Measurements from ENCODE around the gene CCDC92B. TPM values are rescaled to one million over a fixed set of nuclear protein-coding genes. Genes with fewer than 3 reads are reported as not detected.
A peak's percentile ranks its signal among the peaks of the same experiment; 100 is the strongest.

Gene CCDC92B
- total RNA-seq, 4 donors from 2014 or later, result 0.25 TPM; not detected in 3

DNA sequence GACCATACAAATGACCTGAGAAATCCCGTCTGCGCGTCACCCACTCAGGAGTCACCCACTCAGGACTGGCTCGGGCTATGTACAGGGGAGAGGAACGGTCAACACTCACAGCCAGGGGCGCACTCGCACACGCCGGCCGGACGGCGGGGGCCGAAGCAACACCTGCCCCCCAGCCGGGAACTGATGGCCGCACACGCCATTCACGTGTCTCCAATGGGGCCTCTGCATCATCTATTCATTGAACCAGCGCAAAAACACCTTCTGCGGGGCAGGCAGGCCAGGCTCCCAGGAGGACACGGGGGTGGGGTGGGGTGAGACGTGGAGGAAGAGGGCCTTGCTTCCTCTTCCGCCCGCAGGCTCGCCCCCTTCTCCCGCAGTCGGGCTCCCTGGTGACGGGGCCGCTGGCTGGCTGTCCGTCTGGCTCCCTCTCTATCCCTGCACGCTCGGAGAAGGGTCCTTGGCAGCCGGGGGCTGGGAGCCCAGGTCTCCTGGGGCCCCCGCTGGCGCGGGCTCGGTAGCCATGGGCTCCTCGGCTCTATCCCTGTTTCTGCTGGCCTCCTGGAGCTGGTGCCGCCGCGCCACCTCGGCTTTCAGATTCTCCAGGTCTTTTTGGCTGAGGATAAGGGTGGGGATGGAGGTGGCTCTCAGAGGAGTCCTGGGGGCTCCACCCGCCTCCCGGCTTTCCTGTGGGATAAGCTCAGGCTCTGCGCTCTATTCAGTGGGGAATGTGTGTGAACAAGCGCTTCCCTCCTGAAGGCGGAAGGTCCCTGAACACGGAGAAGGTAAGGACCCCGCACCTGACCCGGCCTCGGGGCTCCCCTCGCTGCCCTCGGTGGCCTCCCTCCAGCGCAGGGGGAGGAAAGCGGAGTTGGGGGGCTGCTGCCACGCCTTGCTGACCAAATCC is 59.0 kb downstream of the CCDC92B start:
- Histone ChIP-seq H3K4me3 (replicated peaks in 1 of 3) (no peak overlapping the region), H3K27ac (peak overlapping the region; percentile 95 to 99 (median 97)), H3K9me3 (no peaks in the 10 kb centered on the region), H3K36me3 (peaks cover 27 to 37% of the 10 kb centered on the region in 2 donors), H3K4me1 (peaks cover 40 to 47% of the 10 kb centered on the region in 2 donors), H3K27me3 (no peaks in the 10 kb centered on the region)
- no peak for TF ChIP-seq POLR2A (IDR thresholded peaks at IDR 0.05)
- TF ChIP-seq, protein P1, sequence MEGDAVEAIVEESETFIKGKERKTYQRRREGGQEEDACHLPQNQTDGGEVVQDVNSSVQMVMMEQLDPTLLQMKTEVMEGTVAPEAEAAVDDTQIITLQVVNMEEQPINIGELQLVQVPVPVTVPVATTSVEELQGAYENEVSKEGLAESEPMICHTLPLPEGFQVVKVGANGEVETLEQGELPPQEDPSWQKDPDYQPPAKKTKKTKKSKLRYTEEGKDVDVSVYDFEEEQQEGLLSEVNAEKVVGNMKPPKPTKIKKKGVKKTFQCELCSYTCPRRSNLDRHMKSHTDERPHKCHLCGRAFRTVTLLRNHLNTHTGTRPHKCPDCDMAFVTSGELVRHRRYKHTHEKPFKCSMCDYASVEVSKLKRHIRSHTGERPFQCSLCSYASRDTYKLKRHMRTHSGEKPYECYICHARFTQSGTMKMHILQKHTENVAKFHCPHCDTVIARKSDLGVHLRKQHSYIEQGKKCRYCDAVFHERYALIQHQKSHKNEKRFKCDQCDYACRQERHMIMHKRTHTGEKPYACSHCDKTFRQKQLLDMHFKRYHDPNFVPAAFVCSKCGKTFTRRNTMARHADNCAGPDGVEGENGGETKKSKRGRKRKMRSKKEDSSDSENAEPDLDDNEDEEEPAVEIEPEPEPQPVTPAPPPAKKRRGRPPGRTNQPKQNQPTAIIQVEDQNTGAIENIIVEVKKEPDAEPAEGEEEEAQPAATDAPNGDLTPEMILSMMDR (IDR thresholded peaks at IDR 0.05), result no peak
- intact Hi-C loops (cut with DNase I), result loop anchor here (10.0 kb wide), 1 partner anchor 96 kb away; the partner anchor contains the start of gene PAFAH1B1
- DNase-seq, result no peak
- 92 to 93% methylated on average over 40 to 48 of the region's 55 CpGs for WGBS, 2 donors

DNA sequence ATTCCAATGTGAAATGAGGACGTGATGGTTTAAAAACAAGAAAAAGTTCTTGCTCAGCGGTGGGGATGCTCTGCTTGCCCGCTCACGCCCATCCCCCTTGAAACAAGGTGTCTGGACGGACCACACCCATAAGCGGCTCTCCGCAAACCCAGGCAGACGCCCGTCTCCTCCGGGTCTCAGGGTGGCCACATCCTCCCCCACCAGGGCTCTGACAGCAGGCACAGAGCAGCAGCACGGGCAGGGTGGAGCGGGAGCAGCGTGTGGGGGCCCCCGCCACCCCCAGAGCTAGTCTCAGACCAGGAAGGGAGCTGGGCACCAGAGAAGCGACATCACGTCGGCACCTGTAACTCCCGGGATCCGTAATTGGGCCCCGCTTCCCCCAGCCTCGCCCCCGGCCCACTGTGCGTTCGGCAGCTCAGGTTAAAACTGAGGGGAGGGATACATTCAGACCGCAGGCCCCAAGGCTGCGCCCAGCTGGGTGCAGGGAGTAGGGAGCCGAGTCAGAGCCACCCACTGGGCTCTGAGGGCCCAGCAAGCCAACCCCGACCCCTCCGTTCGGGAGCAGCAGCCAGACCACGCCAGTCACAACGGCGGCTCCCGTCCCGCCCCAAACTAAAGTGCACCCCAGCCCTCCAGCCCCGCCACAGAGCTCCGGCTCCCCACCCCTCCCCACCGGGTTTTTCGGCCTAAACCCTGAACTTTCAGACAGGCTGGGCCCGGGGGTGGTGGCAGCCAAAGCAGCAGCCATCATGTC is 59.9 kb downstream of the CCDC92B start:
- WGBS, 2 donors, result 58 to 74% methylated on average over 17 to 21 of the region's 40 CpGs
- Histone ChIP-seq H3K27ac (peak overlapping the region; percentile 95 to 99 (median 97)), H3K27me3 (no peaks in the 10 kb centered on the region), H3K4me3 (replicated peaks in 1 of 3) (no peak overlapping the region), H3K9me3 (no peaks in the 10 kb centered on the region), H3K36me3 (peaks cover 20 to 30% of the 10 kb centered on the region in 2 donors), H3K4me1 (peaks cover 40 to 47% of the 10 kb centered on the region in 2 donors)
- no peak for DNase-seq
- TF ChIP-seq POLR2A (IDR thresholded peaks at IDR 0.05), result no peak
- TF ChIP-seq, protein P1 (IDR thresholded peaks at IDR 0.05), result no peak
- intact Hi-C loops (cut with DNase I), result loop anchor here (10.0 kb wide), 1 partner anchor 95 kb away; the partner anchor contains the start of gene PAFAH1B1

DNA sequence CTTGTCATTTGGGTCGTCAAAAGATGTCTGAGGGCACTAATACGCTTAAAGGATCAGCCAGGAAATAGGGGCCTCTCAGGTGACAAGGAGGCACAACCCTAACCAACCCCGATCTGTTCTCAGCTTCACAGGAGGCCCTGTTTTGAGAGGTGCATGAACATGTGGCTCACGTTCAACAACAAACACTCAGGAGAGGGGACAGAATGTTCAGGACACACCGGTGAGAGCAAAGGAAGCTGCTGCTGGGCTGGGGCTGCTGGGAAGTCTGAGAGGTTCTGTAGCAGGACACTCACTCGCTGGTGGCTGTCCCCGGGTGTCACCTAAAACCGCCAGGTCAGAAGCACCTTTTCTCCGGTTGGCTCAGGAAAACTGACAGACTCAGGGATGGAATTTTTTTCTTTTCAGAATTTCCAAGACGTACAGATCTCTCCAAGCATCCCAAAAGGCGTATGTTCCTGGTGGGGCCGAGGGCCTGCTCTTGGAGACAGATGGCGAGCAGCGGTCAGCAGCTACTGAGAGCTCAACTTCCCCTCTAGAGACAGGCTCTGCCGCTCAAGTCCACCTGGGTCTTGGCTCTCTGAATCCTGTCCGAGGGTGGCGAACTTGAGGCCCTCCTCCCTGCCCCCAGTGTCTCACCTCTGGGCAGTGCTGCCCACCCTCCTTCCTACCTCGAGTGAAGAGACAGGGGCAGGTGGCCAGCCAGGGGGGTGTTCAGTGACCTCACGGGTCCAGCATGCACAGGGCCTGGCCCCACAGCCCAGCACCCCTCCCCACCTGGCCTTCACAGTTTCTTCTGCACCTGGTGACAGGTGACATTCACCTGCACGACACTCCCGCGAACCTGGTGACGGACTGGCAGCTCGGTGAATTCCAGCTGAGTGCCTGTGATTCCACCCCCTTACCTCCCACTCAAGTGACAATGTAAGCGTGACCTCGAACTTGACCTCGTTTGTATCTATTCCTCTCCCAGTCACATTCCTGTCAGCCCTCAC is 60.8 kb downstream of the CCDC92B start:
- peak in 1 of 2 donors; percentile 66 for TF ChIP-seq POLR2A (IDR thresholded peaks at IDR 0.05)
- TF ChIP-seq, protein P1 (IDR thresholded peaks at IDR 0.05), result peak in 1 of 6 experiments; percentile 11
- intact Hi-C loops (cut with DNase I), result no loop called here
- Histone ChIP-seq H3K27ac (peak overlapping the region; percentile 95 to 99 (median 97)), H3K4me3 (replicated peaks in 1 of 3) (no peak overlapping the region), H3K36me3 (peaks cover 12 to 29% of the 10 kb centered on the region in 2 donors), H3K27me3 (no peaks in the 10 kb centered on the region), H3K9me3 (no peaks in the 10 kb centered on the region), H3K4me1 (peaks cover 40 to 47% of the 10 kb centered on the region in 2 donors)
- peak; percentile 95 for DNase-seq
- WGBS, 2 donors, result 36 to 43% methylated on average over 23 to 26 of the region's 27 CpGs

DNA sequence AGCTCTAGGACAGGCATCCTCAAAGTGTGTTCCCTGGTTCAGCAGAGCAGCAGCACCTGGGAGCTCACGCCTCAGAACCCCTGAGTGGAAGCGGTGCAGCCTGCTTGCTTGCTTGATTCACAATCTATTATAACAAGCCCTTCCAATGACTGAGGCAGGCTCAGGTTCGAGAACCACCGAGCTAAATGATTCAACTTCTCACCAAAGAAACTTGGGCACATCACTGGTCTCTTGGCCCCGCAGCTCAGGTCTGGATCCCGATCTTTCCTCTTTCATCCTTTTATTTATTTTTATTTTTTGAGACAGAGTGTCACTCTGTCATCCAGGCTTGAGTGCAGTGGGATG is 62.4 kb downstream of the CCDC92B start:
- intact Hi-C loops (cut with DNase I), result no loop called here
- H3K4me1 ChIP-seq, result peaks cover 40 to 47% of the 10 kb centered on the region in 2 donors

More for the DNA sequence above, 62.4 kb downstream of the CCDC92B start:
- Histone ChIP-seq H3K4me3 (replicated peaks in 1 of 3) (no peak overlapping the region), H3K36me3 (peaks cover 19 to 28% of the 10 kb centered on the region in 2 donors), H3K27ac (peak overlapping the region; percentile 95 to 99 (median 97)), H3K27me3 (no peaks in the 10 kb centered on the region), H3K9me3 (no peaks in the 10 kb centered on the region)
- no peak for DNase-seq
- 81 to 88% methylated on average over 6 of the region's 6 CpGs for WGBS, 2 donors
- TF ChIP-seq, protein P1 (IDR thresholded peaks at IDR 0.05), result no peak
- TF ChIP-seq POLR2A (IDR thresholded peaks at IDR 0.05), result no peak

Measured in thyroid gland (tissue), 4 donors.